Fibroblast of skin of left quadriceps (primary cell): ENCODE data around the gene MAP3K4.

Experiments used
- DNase-seq, 2 experiments: peaks; one replicate each; pipeline ENCODE4 v3.0.0-alpha.2; 2013; ENCODE audit warnings: low read depth in 2 of 2

MAP3K4 gene

DNA sequence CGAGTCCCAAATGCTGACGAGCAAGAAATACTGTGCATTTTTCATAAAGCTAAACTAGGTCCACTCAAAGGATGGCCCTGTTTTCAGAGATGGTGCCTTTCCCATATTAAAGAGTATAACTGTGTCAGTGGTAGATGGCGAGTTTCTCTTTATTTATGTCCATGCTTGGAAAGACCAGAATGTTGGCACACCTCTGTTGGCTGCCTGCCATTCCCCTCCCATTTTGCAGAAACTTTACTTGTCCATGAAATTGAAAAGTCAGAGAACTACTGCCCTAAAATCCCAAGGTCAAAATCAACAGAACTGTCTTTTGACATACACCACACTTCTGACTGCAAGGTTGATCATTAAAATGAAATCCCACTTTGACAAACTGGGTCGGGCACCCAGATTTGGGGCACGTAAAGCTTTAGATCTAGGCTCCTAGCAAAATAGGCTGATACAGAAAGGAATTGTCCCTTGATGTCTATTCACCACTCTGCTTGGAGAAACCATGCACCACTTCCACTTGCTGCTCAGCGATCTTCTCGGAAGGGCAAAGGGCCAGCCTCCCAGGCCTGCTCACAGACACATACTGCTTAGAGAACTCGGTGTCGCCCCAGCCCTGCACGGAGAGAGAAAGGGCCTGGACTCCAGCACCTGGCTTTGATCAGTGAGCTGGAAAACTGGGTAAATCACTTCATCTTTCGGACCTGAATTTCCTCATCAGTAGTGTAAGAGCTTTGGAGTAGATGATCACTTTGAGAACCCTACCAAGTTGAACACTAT, 152.3 kb downstream of the MAP3K4 start:
- no peak for DNase-seq

DNA sequence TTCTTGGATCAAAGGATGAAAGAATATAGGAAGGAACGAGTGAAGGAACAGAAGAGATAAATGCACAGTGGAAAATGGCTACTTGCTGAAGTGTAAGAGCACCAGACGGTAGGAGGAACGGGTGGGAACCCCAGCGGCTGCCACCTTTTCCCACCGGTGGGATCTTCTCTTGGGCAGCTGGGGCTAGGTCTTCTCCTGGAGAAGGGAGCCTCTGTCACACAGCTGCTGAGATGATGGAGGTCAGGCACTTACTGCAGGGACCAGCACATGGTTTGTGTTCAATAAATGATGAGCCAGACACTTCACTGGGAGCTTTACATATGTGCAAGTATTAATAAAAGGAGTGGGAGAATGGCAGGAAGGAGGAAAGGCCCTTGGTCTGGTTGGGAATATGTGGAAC, 158.6 kb downstream of the MAP3K4 start:
- DNase-seq, result no peak

- no peak for DNase-seq
Observed at GRCh38 chr6:161150566-161150965, 159.0 kb downstream of the MAP3K4 start.

- no peak for DNase-seq
Observed at GRCh38 chr6:161151059-161151645, 159.6 kb downstream of the MAP3K4 start.

- no peak for DNase-seq
Observed at GRCh38 chr6:161151660-161152526, 160.3 kb downstream of the MAP3K4 start.

DNA sequence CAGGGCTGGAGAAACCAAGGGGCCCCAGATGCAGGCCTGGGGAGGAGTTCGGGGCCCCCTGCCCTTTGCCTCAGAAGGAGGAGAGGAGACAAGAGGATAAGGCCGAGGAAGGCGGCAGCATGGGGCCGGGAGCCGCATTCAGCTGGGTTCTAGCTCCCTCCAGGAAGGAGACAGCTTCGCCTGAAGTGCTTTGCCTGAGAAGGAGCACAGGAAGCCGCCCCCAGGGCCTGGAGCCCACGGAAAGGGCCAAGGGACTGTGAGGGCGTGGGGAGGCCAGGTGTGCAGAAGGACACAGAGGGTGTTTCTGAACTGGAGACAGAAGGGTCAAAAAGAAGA, 160.9 kb downstream of the MAP3K4 start:
- no peak for DNase-seq

DNA sequence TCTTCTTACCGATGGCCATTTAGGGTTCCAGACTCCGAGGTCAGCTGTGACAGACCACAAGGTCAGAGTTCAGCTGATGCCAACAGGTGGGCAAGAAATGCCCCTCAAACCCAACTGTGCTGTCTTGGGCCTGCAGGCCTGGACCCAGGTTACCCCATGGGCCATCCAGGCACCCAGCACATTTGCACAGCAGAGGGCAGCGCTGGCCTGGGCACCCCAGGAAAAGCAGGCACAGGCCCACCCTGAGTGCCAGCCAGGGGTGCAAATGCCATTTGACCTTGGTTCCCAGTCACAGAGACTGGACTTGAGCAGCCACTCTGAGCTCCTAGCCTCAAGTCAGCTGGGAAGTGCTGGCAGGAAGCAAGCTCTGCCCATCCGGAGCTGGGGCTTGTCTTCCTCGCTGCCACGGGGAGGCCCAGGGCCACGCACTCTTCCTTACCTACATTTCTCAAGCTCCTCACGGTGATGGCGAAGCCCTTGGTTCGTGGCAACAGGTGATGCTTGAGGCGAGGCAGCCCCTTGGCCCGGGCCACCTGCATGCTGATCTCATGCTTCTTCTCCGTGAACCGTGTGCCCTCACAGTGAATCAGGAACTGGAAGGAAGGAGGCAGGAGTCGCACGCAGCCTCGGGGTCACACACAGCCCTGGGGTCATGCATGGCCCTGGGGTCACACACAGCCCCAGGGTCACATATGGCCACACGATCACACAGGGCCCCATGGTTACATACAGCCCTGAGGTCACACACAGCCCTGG, 161.5 kb downstream of the MAP3K4 start:
- no peak for DNase-seq

DNA sequence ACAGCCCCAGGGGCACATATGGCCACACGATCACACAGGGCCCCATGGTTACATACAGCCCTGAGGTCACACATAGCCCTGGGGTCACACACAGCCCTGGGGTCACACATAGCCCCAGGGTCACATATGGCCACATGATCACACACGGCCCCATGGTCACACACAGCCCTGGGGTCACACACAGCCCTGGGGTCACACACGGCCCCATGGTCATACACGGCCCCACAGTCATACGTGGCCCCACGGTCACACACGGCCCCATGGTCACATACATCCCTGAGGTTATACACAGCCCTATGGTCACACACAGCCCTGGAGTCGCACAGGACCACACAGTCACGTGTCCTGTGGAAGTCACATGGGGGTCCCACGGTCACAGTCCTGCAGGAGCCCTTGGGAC, 162.2 kb downstream of the MAP3K4 start:
- DNase-seq, result no peak

DNA sequence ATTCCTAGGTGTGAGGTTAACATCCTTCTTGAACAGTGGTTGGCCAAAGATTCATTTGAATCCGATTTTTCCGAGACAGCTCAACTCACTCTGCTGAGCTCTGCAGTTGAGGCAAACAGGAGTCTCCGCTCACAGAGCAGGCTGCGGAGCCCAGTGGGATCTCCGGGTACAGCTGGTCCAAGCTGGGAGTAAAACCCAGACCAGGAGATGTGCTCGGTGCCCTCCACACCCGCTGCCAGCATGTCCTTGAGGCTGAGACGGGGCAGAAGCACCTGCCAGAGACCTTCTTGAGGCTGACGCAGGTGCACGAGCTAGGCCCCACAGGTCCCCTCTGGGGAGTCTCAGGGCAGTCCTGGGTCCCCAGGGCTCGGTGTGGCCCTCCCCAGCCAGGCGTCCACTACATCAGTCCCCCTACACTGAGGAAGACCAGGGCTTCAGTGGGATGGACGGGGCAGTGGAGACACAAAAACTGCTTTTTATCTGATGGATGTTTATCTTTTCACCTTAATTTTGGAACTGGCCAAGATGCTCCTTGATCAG, 163.3 kb downstream of the MAP3K4 start:
- DNase-seq, result no peak

GRCh38 chr6:161161121-161161520, 169.6 kb downstream of the MAP3K4 start:
- no peak for DNase-seq

DNA sequence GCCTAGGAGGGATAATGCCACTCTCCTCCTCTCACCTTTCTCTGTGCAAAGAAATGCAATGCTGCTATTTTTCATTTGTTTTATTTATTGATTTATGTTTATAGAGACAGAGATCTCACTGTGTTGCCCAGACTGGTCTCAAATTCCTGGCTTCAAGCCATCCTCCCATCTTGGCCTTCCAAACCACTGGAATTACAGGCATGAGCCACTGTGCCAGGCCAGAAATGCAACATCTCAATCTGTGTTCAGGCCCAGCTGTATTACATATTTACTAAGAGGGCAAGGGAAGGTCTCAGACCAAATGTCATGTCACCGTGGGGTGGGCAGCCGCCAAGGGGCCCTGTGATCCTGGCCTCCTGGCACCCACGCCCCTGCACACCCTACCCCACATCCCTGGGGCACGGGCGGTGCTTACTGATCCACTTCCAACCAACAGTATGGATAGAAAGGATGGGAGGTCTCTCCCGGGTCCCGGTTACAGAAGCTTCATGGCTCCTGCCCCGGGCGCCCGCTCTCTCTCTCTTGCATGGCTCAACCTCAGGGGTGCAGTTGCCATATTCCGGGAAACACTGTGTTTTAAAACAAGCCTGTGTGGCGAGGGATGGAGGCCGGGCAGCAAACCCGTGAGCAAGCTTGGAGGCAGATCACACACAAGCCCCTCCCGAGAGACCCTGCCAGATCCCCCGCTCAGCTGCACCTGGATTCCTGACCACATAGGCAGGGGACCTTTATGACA, 170.5 kb downstream of the MAP3K4 start:
- peak in 1 of 2 experiments; percentile 43 for DNase-seq

- DNase-seq, result no peak
Observed at GRCh38 chr6:161162722-161163121, 171.2 kb downstream of the MAP3K4 start.

- no peak for DNase-seq
Observed at GRCh38 chr6:161163466-161164181, 172.1 kb downstream of the MAP3K4 start.

- no peak for DNase-seq
Observed at GRCh38 chr6:161164182-161164625, 172.6 kb downstream of the MAP3K4 start.

GRCh38 chr6:161166176-161166575, 174.6 kb downstream of the MAP3K4 start:
- DNase-seq, result no peak

DNA sequence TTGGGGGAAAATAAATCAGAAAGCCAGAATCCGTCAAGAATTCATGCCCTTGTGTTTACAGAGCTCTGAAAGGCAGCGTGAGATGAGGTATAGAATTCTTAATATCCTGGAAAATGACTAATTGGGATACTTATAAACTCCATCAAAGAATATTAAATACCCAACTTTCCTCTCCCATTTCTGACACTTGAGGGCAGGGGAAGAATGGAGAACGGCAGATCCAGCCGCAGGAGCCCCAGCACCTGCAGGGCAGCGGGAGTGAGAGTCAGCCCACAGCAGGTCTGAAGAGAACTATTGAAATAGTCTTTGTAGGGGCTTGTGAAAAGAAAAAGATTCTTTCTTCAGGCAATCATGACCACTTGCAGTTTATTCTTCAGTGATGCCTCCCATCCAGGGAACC, 175.1 kb downstream of the MAP3K4 start:
- DNase-seq, result no peak
